ACC112 (cell line): ENCODE results near the gene NNMT.
A peak's percentile ranks its signal among the peaks of the same experiment; 100 is the strongest.

Experiments used
- H2AFZ ChIP-seq: fragments of 200-600 bp; sonication (generic); one replicate; pipeline ENCODE4 v1.6.0; 2017; ENCODE audit warnings: antibody characterized with exemption, low read length; ENCODE audit not compliant: unreplicated experiment
- H3K27ac ChIP-seq: fragments of 200-600 bp; sonication (generic); 2 replicates; pipeline ENCODE4 v1.5.1; 2014; ENCODE audit warnings: low read depth, mild to moderate bottlenecking, antibody characterized with exemption, low read length, moderate library complexity
- H3K27me3 ChIP-seq: fragments of 200-600 bp; sonication (generic); 2 replicates; pipeline ENCODE4 v1.6.1; 2014; ENCODE audit warnings: mild to moderate bottlenecking, antibody characterized with exemption, low read length, moderate library complexity, mixed read lengths; ENCODE audit not compliant: insufficient read depth
- H3K36me3 ChIP-seq: fragments of 200-600 bp; sonication (generic); 2 replicates; pipeline ENCODE4 v1.6.1; 2016; ENCODE audit warnings: mild to moderate bottlenecking, antibody characterized with exemption, low read length, moderate library complexity, mixed read lengths; ENCODE audit not compliant: insufficient read depth
- H3K4me1 ChIP-seq: fragments of 200-600 bp; sonication (generic); one replicate; pipeline ENCODE4 v1.6.1; 2016; ENCODE audit warnings: low read length, mixed read lengths; ENCODE audit not compliant: insufficient read depth, unreplicated experiment, control insufficient read depth
- H3K4me3 ChIP-seq: fragments of 200-600 bp; sonication (generic); 2 replicates; pipeline ENCODE4 v1.5.1; 2014; ENCODE audit warnings: mild to moderate bottlenecking, low read depth, low read length
- H3K79me2 ChIP-seq: fragments of 200-600 bp; sonication (generic); one replicate; pipeline ENCODE4 v1.6.0; 2016; ENCODE audit warnings: low read length; ENCODE audit not compliant: control insufficient read depth, unreplicated experiment, insufficient read depth

The NNMT gene

DNA sequence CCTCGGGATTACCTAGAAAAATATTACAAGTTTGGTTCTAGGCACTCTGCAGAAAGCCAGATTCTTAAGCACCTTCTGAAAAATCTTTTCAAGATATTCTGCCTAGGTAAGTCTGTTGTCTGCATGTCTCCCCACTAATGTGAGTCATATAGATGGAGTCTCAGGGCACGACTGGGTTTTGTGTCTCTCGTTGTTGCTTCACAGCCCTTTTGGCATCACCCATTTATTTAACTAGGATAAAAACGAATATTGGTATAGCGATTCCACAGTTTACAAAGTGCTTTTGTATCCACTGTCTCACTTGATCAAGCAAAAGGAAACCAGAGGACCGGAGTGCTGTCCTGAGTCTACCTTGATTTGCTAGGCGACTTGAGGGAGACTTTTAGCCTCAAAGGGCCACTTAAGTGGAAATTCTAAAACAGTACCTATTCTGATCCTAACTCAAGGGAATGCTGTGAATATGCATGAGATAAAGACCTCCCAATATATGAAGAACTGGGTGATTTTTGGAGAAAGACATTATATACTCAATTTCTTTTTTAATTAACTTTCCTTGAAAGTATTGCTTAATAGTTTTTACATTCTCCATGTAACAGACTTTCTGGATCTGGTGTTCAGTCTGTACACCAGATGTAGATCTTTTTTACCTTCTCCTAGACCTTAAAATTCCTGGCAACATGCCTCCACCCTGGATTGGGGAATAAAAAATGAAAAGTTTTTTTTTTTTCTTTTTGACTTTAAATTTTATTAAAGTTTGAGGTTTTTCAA lies 590 bp downstream of the NNMT start:
- peak overlapping the region; percentile 89 for H3K4me3 ChIP-seq
- peak overlapping the region; percentile 100 for H3K27ac ChIP-seq
- peaks cover 39% of the 10 kb centered on the region for H3K4me1 ChIP-seq

DNA sequence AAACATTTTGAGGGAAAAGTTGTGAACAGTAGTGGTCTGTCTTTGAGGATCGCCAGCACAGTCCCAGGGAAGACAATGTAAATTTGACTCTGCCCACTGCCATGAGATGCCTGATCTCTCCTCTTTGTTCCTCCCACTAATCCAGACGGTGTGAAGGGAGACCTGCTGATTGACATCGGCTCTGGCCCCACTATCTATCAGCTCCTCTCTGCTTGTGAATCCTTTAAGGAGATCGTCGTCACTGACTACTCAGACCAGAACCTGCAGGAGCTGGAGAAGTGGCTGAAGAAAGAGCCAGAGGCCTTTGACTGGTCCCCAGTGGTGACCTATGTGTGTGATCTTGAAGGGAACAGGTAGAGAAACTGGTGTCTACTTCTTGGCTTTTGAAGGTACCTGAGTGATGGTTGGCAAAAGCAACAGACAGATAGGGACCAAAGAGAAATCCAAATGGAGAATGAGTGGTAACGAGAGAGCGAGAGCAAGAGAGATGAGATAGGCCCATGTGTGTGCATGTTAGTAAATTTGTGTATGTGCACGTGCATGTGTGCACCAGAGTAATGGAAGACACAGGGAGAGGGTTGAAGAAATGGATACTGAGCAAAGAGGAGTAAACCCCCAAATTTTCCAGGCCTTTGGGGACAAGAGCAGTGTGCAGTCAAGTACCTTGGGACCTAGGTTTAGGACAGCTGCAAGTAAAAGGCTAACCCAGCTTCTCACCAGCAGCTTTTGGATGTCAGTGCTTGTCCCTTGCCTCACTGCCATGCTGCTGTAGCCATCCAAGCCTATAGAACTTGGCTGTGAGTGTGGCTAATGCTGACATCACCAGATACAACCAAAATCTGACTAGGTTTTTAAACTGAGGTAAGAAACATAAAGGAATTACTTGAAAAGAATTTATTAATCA lies 1.9 kb downstream of the NNMT start:
- peaks cover 67% of the 10 kb centered on the region for H3K79me2 ChIP-seq
- peaks cover 36% of the 10 kb centered on the region for H3K4me1 ChIP-seq
- peak overlapping the region; percentile 100 for H3K27ac ChIP-seq
- H3K4me3 ChIP-seq = peak overlapping the region; percentile 89
- H2AFZ ChIP-seq = no peak overlapping the region
- H3K27me3 ChIP-seq = no peaks in the 10 kb centered on the region
- H3K36me3 ChIP-seq = peaks cover 54% of the 10 kb centered on the region

More for the DNA sequence above, 590 bp downstream of the NNMT start:
- peaks cover 55% of the 10 kb centered on the region for H3K79me2 ChIP-seq
- H2AFZ ChIP-seq = no peak overlapping the region
- H3K27me3 ChIP-seq = no peaks in the 10 kb centered on the region
- peaks cover 43% of the 10 kb centered on the region for H3K36me3 ChIP-seq

DNA sequence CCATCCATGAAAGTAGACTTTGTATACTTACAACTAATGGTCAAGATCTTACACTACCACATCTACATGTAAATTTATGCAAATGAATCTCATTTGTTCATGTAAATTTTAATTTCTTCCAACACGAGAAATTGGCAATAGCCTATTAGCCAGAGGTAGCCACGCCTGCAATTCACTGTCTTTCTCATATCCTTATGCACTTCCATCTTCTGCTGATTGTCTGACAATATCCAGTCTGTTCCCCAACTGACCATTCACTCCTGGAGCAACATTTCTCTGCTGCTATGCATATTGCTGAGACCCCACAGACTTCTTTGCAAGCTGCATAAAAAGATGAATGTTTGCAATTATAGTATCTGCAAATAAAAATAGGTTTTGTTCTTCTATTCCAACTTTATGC lies 2.5 kb downstream of the NNMT start:
- no peak overlapping the region for H2AFZ ChIP-seq
- H3K27ac ChIP-seq = peak overlapping the region; percentile 100
- H3K4me1 ChIP-seq = peaks cover 33% of the 10 kb centered on the region
- H3K4me3 ChIP-seq = peak overlapping the region; percentile 89
- H3K27me3 ChIP-seq = no peaks in the 10 kb centered on the region
- H3K36me3 ChIP-seq = peaks cover 59% of the 10 kb centered on the region
- H3K79me2 ChIP-seq = peaks cover 73% of the 10 kb centered on the region

DNA sequence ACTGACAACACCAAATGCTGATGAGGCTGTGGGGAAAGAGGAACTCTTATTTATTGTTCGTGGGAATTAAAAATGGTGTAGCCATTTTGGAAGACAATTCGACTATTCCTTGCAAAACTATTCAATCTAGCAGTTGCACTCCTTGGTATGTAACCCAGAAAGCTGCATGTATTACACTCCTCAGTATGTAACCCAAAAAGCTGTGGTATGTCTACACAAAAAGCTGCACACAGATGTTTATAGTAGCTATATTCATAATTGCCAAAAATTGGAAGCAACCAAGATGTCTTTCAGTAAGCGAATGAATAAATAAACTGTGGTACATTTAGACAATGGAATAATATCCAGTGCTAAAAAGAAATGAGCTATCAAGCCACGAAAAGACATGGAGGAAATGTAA lies 4.9 kb downstream of the NNMT start:
- peaks cover 88% of the 10 kb centered on the region for H3K79me2 ChIP-seq
- H3K36me3 ChIP-seq = peaks cover 73% of the 10 kb centered on the region
- H3K4me1 ChIP-seq = peaks cover 26% of the 10 kb centered on the region
- H2AFZ ChIP-seq = no peak overlapping the region
- H3K4me3 ChIP-seq = peak overlapping the region; percentile 89
- H3K27me3 ChIP-seq = no peaks in the 10 kb centered on the region
- peak overlapping the region; percentile 100; the same call in 1 of the 2 replicates for H3K27ac ChIP-seq

DNA sequence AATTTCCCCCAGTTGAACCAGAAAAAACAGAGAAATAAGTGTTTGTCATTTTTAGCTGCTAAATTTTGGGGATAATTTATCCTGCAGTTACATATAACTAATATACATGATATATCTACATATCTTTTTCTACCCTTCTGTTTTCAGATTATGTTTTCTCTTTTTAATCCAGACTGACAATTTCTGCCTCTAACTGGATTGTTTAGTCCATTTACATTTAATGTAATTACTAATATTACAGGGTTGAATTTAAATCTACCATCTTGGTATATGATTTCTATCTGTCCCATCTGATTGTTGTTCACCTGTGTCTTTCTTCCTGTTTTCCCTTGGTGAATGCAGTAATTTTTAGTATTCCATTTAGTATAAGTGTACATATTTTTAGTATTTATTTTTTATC lies 5.7 kb downstream of the NNMT start:
- peaks cover 85% of the 10 kb centered on the region for H3K79me2 ChIP-seq

DNA sequence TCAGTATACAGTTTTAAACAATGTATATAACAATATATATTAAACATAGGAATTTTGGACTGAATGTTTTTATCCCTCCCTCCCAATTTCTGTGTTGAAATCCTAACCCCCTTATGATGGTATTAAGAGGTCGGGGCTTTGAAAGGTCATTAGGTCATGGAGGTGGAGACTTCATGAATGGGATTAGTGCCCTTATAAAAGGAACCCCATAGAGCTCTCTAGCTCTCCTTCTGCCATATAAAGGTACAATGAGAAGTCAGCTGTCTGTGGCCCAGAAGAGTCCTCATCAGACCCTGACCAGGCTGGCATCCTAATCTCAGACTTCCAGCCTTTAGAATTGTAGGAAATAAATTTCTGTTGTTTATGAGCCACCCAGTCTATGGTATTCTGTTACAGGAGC lies 6.5 kb downstream of the NNMT start:
- Histone ChIP-seq H3K36me3 (peaks cover 71% of the 10 kb centered on the region), H3K4me3 (peak overlapping the region; percentile 9; the same call in 1 of the 2 replicates), H3K27me3 (no peaks in the 10 kb centered on the region), H3K4me1 (peaks cover 36% of the 10 kb centered on the region), H2AFZ (no peak overlapping the region), H3K79me2 (peaks cover 83% of the 10 kb centered on the region), H3K27ac (peak overlapping the region; percentile 42)

More for the DNA sequence above, 5.7 kb downstream of the NNMT start:
- Histone ChIP-seq H3K4me1 (peaks cover 31% of the 10 kb centered on the region), H3K4me3 (peak overlapping the region; percentile 89; the same call in 1 of the 2 replicates), H3K36me3 (peaks cover 73% of the 10 kb centered on the region), H3K27me3 (no peaks in the 10 kb centered on the region), H3K27ac (no peak overlapping the region), H2AFZ (no peak overlapping the region)

DNA sequence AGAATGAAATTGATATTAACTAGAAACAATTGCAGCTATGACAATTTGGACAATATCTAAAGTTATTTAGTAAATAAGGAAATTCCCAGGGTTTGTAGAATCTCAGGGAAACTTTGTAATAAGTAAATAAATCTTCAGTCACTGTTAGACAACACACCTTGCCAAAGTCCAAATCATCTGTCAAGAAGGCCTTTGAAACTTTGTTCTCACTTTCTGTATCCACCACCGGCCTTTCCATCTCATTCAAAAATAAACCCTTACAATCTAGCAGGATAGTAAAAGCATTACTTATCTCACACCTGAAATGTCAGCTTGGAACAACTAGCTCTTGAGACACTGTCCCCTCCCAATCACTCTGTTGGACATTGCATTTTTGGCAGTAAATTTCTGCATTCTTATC lies 7.9 kb downstream of the NNMT start:
- Histone ChIP-seq H3K79me2 (peaks cover 82% of the 10 kb centered on the region), H2AFZ (no peak overlapping the region), H3K36me3 (peaks cover 57% of the 10 kb centered on the region), H3K27me3 (no peaks in the 10 kb centered on the region), H3K4me3 (0 out of 2 replicates have a peak overlapping the region, but pooled peaks have one; percentile 19), H3K4me1 (peaks cover 40% of the 10 kb centered on the region), H3K27ac (peak overlapping the region; percentile 42)

DNA sequence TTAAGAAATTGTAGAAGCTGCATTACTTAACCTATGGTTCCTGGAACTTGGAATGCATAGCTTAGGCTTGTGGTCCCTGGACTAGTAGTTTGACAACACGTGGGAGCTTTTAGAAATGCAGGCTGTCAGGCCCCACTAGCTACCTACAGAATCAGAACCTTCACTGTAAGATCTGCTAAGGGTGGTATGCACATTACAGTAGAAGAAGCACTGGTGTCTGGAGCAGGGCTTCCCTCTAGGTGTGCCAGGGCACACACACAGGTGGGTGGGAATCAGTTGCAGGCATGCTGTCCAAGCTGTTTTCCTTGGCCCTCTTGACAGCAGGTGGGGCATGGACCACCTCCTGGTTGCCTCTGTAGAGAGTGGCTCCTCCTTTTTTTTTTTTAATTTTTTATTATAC lies 8.8 kb downstream of the NNMT start:
- no peak overlapping the region for H2AFZ ChIP-seq
- no peaks in the 10 kb centered on the region for H3K27me3 ChIP-seq
- H3K79me2 ChIP-seq = peaks cover 83% of the 10 kb centered on the region
- peak overlapping the region; percentile 28; the same call in 1 of the 2 replicates for H3K27ac ChIP-seq
- H3K36me3 ChIP-seq = peaks cover 49% of the 10 kb centered on the region
- H3K4me1 ChIP-seq = peaks cover 49% of the 10 kb centered on the region
- H3K4me3 ChIP-seq = no peak overlapping the region

DNA sequence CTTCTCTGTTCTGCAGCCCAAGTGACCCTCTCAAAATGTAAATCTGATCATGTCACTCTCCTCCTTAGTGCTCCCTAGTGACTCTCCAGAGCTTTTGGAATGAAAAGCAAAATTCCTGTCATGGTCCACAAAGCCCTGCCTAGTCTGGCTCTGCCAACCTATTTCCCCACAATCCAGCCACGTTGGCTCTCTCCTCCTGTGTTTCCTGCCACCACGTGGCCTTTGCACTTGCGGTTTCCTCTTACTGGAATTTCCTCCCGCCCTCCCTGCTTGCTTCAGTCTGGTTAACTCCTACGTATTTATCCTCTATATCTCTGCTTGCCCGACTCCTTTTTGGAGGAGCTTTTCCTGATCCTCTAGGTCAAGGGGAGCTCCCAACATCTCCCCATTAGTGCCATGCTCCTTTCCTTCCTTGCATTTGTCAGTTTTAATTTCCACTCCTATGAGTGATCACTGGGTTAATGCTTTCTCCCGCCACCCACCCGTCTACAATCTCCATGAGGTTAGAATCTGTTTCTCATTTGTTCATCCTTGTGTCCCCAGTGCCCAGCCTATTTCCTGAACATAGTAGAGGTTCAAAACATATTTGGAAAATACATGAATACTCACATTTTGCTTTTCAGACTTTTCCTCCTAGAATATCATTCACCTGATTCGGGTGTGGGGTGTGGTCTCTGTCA lies 11.5 kb downstream of the NNMT start:
- H3K27me3 ChIP-seq = no peaks in the 10 kb centered on the region
- H3K27ac ChIP-seq = peak overlapping the region; percentile 96
- peak overlapping the region; percentile 65 for H3K4me3 ChIP-seq
- H3K79me2 ChIP-seq = peaks cover 83% of the 10 kb centered on the region
- peaks cover 45% of the 10 kb centered on the region for H3K36me3 ChIP-seq
- H3K4me1 ChIP-seq = peaks cover 55% of the 10 kb centered on the region
- H2AFZ ChIP-seq = no peak overlapping the region

DNA sequence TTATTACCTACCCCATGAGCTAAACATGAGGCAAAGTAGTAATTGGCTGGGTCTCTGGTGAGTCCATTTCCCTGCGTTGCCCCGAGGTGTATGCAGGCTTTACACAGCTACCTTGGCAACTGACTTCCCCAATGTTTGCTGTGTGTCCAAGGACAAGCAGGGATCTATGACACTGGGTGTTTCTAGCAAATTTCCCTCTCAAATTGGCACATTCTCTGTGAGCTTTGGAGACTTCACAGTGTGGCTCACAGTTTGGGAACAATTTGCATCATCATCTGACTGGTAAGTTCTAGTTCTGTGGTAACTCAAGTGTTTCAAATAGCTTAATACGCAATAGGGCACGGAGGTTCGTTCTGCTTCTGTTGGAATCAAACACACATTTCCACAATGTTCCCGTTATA lies 12.5 kb downstream of the NNMT start:
- H2AFZ ChIP-seq = no peak overlapping the region
- peaks cover 40% of the 10 kb centered on the region for H3K36me3 ChIP-seq
- peaks cover 48% of the 10 kb centered on the region for H3K4me1 ChIP-seq
- peak overlapping the region; percentile 65 for H3K4me3 ChIP-seq
- no peaks in the 10 kb centered on the region for H3K27me3 ChIP-seq
- H3K27ac ChIP-seq = peak overlapping the region; percentile 96
- H3K79me2 ChIP-seq = peaks cover 78% of the 10 kb centered on the region
